Measurements from ENCODE around the gene CYP3A5. TPM values are rescaled to one million over a fixed set of nuclear protein-coding genes. Genes with fewer than 3 reads are reported as not detected.

The CYP3A5 gene

GRCh38 chr7:99605527-99605926, 74.3 kb downstream of the CYP3A5 start:
- Histone ChIP-seq H2BK5ac (ENCODE audit: low read length) (no peak overlapping the region), H4K8ac (ENCODE audit: low read depth, low read length) (no peak overlapping the region)
- WGBS, 2 donors (ENCODE audit: extremely low coverage in 2 of 2, insufficient read length in 2 of 2, insufficient replicate concordance in 1 of 2) = no CpG with 5 or more reads among the region's 7 CpGs

GRCh38 chr7:99601656-99602310, 78.0 kb downstream of the CYP3A5 start:
- Histone ChIP-seq H2BK12ac (ENCODE audit: low read length) (no peak overlapping the region), H3K36me3 (replicated peaks in 1 of 2; ENCODE audit: control insufficient read depth in 2 of 2, insufficient read depth in 2 of 2, low read length in 2 of 2) (no peaks in the 10 kb centered on the region), H2BK15ac (ENCODE audit: low read length) (no peak overlapping the region), H3K23ac (ENCODE audit: low read depth, low read length, poor library complexity) (no peak overlapping the region), H3K9ac (ENCODE audit: low read depth, low read length, poor library complexity) (peak overlapping the region; percentile 32), H2AFZ (ENCODE audit: low read length) (no peak overlapping the region), H2BK120ac (ENCODE audit: low read depth, low read length) (no peak overlapping the region), H2AK5ac (ENCODE audit: low read depth, low read length) (no peak overlapping the region), H3K4me1 (ENCODE audit: control insufficient read depth in 2 of 2, insufficient read depth in 1 of 2, low read depth in 1 of 2, low read length in 2 of 2) (no peaks in the 10 kb centered on the region), H3K9me3 (replicated peaks in 1 of 2; ENCODE audit: control insufficient read depth in 2 of 2, insufficient read depth in 1 of 2, low read depth in 1 of 2, low read length in 2 of 2) (no peaks in the 10 kb centered on the region), H3K27me3 (ENCODE audit: control insufficient read depth in 3 of 3, insufficient read depth in 3 of 3, low read depth in 1 of 3, low read length in 3 of 3) (no peaks in the 10 kb centered on the region), H3K4me2 (ENCODE audit: insufficient read depth, low read length, poor library complexity, severe bottlenecking) (no peak overlapping the region), H4K8ac (ENCODE audit: low read depth, low read length) (no peak overlapping the region), H3K4ac (ENCODE audit: low read length) (no peak overlapping the region), H3K79me1 (ENCODE audit: low read depth, low read length) (no peaks in the 10 kb centered on the region), H3K14ac (ENCODE audit: low read length) (peak overlapping the region; percentile 47), H4K91ac (ENCODE audit: low read depth, low read length, poor library complexity) (no peak overlapping the region), H2BK5ac (ENCODE audit: low read length) (no peak overlapping the region), H3K18ac (ENCODE audit: low read length) (no peak overlapping the region), H3K4me3 (ENCODE audit: low read length in 2 of 2) (no peak overlapping the region), H3K27ac (replicated peaks; ENCODE audit: low read length) (no peak overlapping the region)
- DNase-seq (ENCODE audit: low spot score) = no peak
- no CpG with 5 or more reads among the region's 7 CpGs for WGBS, 2 donors (ENCODE audit: extremely low coverage in 2 of 2, insufficient read length in 2 of 2, insufficient replicate concordance in 1 of 2)

More at GRCh38 chr7:99605527-99605926, 74.3 kb downstream of the CYP3A5 start:
- no peak overlapping the region for H2BK12ac ChIP-seq (ENCODE audit: low read length)
- no peak overlapping the region for H3K27ac ChIP-seq (replicated peaks; ENCODE audit: low read length)
- H2AK5ac ChIP-seq (ENCODE audit: low read depth, low read length) = no peak overlapping the region
- H3K9ac ChIP-seq (ENCODE audit: low read depth, low read length, poor library complexity) = no peak overlapping the region
- H3K23ac ChIP-seq (ENCODE audit: low read depth, low read length, poor library complexity) = no peak overlapping the region
- no peak overlapping the region for H4K91ac ChIP-seq (ENCODE audit: low read depth, low read length, poor library complexity)
- H3K14ac ChIP-seq (ENCODE audit: low read length) = no peak overlapping the region
- H3K4me2 ChIP-seq (ENCODE audit: insufficient read depth, low read length, poor library complexity, severe bottlenecking) = no peak overlapping the region
- no peak overlapping the region for H3K4me3 ChIP-seq (ENCODE audit: low read length in 2 of 2)
- no peaks in the 10 kb centered on the region for H3K79me1 ChIP-seq (ENCODE audit: low read depth, low read length)
- no peak overlapping the region for H2AFZ ChIP-seq (ENCODE audit: low read length)
- H3K18ac ChIP-seq (ENCODE audit: low read length) = no peak overlapping the region
- H2BK120ac ChIP-seq (ENCODE audit: low read depth, low read length) = no peak overlapping the region
- H3K4me1 ChIP-seq (ENCODE audit: control insufficient read depth in 2 of 2, insufficient read depth in 1 of 2, low read depth in 1 of 2, low read length in 2 of 2) = no peaks in the 10 kb centered on the region
- no peaks in the 10 kb centered on the region for H3K27me3 ChIP-seq (ENCODE audit: control insufficient read depth in 3 of 3, insufficient read depth in 3 of 3, low read depth in 1 of 3, low read length in 3 of 3)
- no peaks in the 10 kb centered on the region for H3K9me3 ChIP-seq (replicated peaks in 1 of 2; ENCODE audit: control insufficient read depth in 2 of 2, insufficient read depth in 1 of 2, low read depth in 1 of 2, low read length in 2 of 2)
- no peak for DNase-seq (ENCODE audit: low spot score)
- no peaks in the 10 kb centered on the region for H3K36me3 ChIP-seq (replicated peaks in 1 of 2; ENCODE audit: control insufficient read depth in 2 of 2, insufficient read depth in 2 of 2, low read length in 2 of 2)
- H2BK15ac ChIP-seq (ENCODE audit: low read length) = no peak overlapping the region
- H3K4ac ChIP-seq (ENCODE audit: low read length) = no peak overlapping the region

- no CpG with 5 or more reads among the region's 4 CpGs for WGBS, 2 donors (ENCODE audit: extremely low coverage in 2 of 2, insufficient read length in 2 of 2, insufficient replicate concordance in 1 of 2)
- H2BK5ac ChIP-seq (ENCODE audit: low read length) = no peak overlapping the region
Observed at GRCh38 chr7:99599836-99600235, 80.0 kb downstream of the CYP3A5 start.

More at GRCh38 chr7:99599836-99600235, 80.0 kb downstream of the CYP3A5 start:
- no peak overlapping the region for H3K14ac ChIP-seq (ENCODE audit: low read length)
- no peak overlapping the region for H3K23ac ChIP-seq (ENCODE audit: low read depth, low read length, poor library complexity)
- no peak overlapping the region for H3K27ac ChIP-seq (replicated peaks; ENCODE audit: low read length)
- no peak overlapping the region for H3K4me2 ChIP-seq (ENCODE audit: insufficient read depth, low read length, poor library complexity, severe bottlenecking)
- H3K36me3 ChIP-seq (replicated peaks in 1 of 2; ENCODE audit: control insufficient read depth in 2 of 2, insufficient read depth in 2 of 2, low read length in 2 of 2) = no peaks in the 10 kb centered on the region
- DNase-seq (ENCODE audit: low spot score) = no peak
- no peak overlapping the region for H3K4ac ChIP-seq (ENCODE audit: low read length)
- H4K8ac ChIP-seq (ENCODE audit: low read depth, low read length) = no peak overlapping the region
- H2BK15ac ChIP-seq (ENCODE audit: low read length) = no peak overlapping the region
- H3K18ac ChIP-seq (ENCODE audit: low read length) = no peak overlapping the region
- H3K4me3 ChIP-seq (ENCODE audit: low read length in 2 of 2) = no peak overlapping the region
- no peaks in the 10 kb centered on the region for H3K9me3 ChIP-seq (replicated peaks in 1 of 2; ENCODE audit: control insufficient read depth in 2 of 2, insufficient read depth in 1 of 2, low read depth in 1 of 2, low read length in 2 of 2)
- H2BK12ac ChIP-seq (ENCODE audit: low read length) = no peak overlapping the region
- H2AFZ ChIP-seq (ENCODE audit: low read length) = no peak overlapping the region
- H2BK120ac ChIP-seq (ENCODE audit: low read depth, low read length) = no peak overlapping the region
- no peak overlapping the region for H4K91ac ChIP-seq (ENCODE audit: low read depth, low read length, poor library complexity)
- H3K4me1 ChIP-seq (ENCODE audit: control insufficient read depth in 2 of 2, insufficient read depth in 1 of 2, low read depth in 1 of 2, low read length in 2 of 2) = no peaks in the 10 kb centered on the region
- no peaks in the 10 kb centered on the region for H3K27me3 ChIP-seq (ENCODE audit: control insufficient read depth in 3 of 3, insufficient read depth in 3 of 3, low read depth in 1 of 3, low read length in 3 of 3)
- H3K79me1 ChIP-seq (ENCODE audit: low read depth, low read length) = no peaks in the 10 kb centered on the region
- H2AK5ac ChIP-seq (ENCODE audit: low read depth, low read length) = no peak overlapping the region
- H3K9ac ChIP-seq (ENCODE audit: low read depth, low read length, poor library complexity) = no peak overlapping the region

Small RNA genes within 50 kb of the gene (small RNA-seq; reads per million reads assigned to genes)
- not detected for gene CYP3A51P (ENCODE audit: insufficient read depth)
- not detected for gene CYP3A7-CYP3A51P (ENCODE audit: insufficient read depth)

Data from neuronal stem cell (in vitro differentiated cells).